Left ventricle myocardium inferior (tissue), 1 donor: ENCODE measurements around the gene ZBTB45. TPM values are rescaled to one million over a fixed set of nuclear protein-coding genes. Genes with fewer than 3 reads are reported as not detected.

Source experiments
- DNase-seq: peaks from one replicate; pipeline ENCODE4 v3.0.0-alpha.2; 2020
- H3K27ac ChIP-seq: fragments of 200-600 bp; replicated peaks from 2 replicates; pipeline ENCODE4 v1.8.0; 2021
- H3K27me3 ChIP-seq: fragments of 200-600 bp; 2 replicates; pipeline ENCODE4 v1.8.0; 2021; ENCODE audit warnings: low read depth
- H3K36me3 ChIP-seq: fragments of 200-600 bp; 2 replicates; pipeline ENCODE4 v1.8.0; 2021
- H3K4me1 ChIP-seq: fragments of 200-600 bp; 2 replicates; pipeline ENCODE4 v1.8.0; 2021
- H3K4me3 ChIP-seq: fragments of 200-600 bp; 2 replicates; pipeline ENCODE4 v1.8.0; 2021; ENCODE audit warnings: mild to moderate bottlenecking, moderate library complexity
- H3K9me3 ChIP-seq: fragments of 200-600 bp; replicated peaks from 2 replicates; pipeline ENCODE4 v1.8.0; 2021
- intact Hi-C: fragments of 100-400 bp; cut with micrococcal nuclease; formaldehyde crosslinking; loops from one replicate; pipeline ENCODE4 v1.11.0; 2022
- total RNA-seq: library from RNA; stranded (reverse); fragmentation: NEBNext Ultra II Directional; extraction: Animal tissue kit (Norgen Biotek cat#: 25700); gene quantifications from one replicate; pipeline ENCODE4 v1.2.1, GENCODE V29; 2021
- TF ChIP-seq, protein P1 (sequence below): fragments of 200-600 bp; IDR thresholded peaks from 2 replicates; pipeline ENCODE4 v1.8.0; 2021; ENCODE audit warnings: antibody characterized with exemption, mild to moderate bottlenecking, borderline replicate concordance
- donor health status: DM: no; HTN: yes; CAD: no; lungs with severe emphysema.

The ZBTB45 gene
- total RNA-seq, 1 donor from 2014 or later: 10.2 TPM

DNA sequence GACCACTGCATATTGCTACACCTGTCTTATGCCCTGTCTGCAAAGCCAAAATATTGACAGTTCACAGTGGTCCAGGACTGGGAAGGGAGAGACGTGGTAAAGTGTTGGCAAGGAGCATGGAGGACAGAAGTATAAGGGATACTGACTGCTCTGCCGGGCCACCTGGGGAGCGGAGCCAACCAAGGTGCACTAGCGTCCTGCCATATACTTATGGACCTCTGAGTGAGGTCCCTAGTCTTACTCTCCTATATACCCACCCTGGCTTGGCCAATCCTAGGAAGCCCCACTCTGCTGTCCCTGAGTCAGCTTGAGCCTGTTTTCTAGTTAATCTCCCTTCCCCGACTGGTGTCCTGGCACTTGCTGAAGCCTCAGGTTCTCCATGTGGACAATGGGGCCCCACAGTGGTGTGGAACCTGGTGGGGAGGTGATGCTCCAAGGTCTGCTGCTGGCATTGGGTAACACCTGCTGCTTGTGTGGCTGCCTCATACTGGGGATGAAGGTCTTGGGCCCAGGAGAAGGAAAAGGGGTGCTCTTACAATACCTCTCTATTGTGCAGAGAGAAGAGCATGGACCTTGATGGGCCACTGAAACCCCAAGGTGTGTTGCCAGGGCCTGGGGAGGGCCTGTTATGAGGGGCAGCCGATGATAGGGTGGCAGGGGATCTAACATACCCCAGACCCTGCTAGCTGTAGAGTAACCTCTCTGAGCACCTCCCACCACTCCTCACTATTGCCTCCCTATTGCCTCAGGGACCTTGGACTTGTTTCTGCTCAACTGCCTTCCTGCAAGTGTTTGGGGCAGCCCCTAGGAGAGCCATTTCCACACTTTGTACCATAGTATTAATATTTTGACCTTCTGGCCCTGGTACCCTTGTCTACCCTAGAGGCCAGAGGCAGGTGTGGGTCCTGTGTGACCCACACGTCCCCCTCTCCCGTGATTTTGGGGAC, 17.5 kb upstream of the ZBTB45 start:
- H3K4me1 ChIP-seq: peaks cover 8% of the 10 kb centered on the region
- intact Hi-C loops: no loop called here
- no peak overlapping the region for H3K27ac ChIP-seq
- H3K36me3 ChIP-seq: no peaks in the 10 kb centered on the region
- TF ChIP-seq, protein P1, sequence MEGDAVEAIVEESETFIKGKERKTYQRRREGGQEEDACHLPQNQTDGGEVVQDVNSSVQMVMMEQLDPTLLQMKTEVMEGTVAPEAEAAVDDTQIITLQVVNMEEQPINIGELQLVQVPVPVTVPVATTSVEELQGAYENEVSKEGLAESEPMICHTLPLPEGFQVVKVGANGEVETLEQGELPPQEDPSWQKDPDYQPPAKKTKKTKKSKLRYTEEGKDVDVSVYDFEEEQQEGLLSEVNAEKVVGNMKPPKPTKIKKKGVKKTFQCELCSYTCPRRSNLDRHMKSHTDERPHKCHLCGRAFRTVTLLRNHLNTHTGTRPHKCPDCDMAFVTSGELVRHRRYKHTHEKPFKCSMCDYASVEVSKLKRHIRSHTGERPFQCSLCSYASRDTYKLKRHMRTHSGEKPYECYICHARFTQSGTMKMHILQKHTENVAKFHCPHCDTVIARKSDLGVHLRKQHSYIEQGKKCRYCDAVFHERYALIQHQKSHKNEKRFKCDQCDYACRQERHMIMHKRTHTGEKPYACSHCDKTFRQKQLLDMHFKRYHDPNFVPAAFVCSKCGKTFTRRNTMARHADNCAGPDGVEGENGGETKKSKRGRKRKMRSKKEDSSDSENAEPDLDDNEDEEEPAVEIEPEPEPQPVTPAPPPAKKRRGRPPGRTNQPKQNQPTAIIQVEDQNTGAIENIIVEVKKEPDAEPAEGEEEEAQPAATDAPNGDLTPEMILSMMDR: no peak
- no peak for DNase-seq
- H3K9me3 ChIP-seq: no peaks in the 10 kb centered on the region
- H3K4me3 ChIP-seq: no peak overlapping the region
- H3K27me3 ChIP-seq: peaks cover 33% of the 10 kb centered on the region

DNA sequence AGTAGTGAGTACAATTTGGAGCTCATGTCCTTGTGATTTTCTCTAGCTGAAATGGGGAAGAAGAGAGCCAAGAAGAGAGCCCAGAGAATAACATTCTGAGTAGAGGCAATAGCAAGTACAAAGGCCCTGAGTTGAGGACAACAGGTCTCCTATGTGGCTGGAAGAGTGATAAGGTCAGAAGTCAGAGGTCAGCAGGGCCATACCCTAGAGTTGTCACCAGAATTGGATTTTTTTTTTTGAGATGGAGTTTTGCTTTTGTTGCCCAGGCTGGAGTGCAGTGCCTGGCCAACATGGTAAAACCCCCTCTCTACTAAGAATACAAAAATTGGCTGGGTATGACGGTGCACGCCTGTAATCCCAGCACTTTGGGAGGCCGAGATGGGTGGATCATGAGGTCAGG, 16.2 kb upstream of the ZBTB45 start:
- peaks cover 46% of the 10 kb centered on the region for H3K27me3 ChIP-seq
- no peak overlapping the region for H3K27ac ChIP-seq
- DNase-seq: no peak
- H3K4me3 ChIP-seq: no peak overlapping the region
- TF ChIP-seq, protein P1: no peak
- H3K9me3 ChIP-seq: no peaks in the 10 kb centered on the region
- intact Hi-C loops: no loop called here
- H3K36me3 ChIP-seq: no peaks in the 10 kb centered on the region
- peaks cover 8% of the 10 kb centered on the region for H3K4me1 ChIP-seq

DNA sequence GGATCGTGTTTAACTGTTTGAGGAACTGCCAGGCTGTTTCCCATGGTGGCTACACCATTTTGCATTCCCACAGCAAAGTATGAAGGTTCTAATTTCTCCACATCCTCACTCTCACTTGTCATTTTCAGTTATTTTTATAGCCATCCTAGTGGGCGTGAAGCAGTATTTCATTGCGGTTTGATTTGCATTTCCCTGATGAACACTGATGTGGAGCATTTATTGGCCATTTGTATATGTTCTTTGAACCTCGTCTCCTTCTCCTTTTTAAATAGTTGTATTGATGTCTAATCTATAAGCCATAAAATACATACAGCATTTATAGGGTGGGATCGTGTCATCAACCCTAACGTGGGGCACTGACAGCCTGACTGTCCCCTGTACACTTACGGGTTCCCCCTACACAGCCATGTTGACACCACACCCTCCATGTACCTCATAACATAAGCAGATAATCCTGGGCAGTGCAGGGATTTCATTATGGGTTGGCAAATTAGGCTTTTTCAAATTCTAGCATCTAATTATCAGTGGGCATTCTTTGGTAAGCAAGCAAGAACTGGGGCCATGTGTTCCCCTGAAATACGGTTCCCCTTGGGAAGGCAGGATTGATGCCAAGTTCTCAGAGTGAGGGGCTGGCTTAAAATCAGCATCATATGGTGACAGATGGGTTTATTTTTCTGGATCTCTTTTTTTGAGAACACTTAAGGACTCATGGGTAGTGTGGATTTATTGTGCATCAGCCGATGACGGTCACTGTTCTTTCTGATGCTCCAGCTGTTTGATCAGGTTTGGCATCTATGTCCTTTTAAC, 11.6 kb upstream of the ZBTB45 start:
- Histone ChIP-seq H3K27me3 (peaks cover 36% of the 10 kb centered on the region), H3K4me1 (no peaks in the 10 kb centered on the region), H3K27ac (no peak overlapping the region), H3K4me3 (no peak overlapping the region), H3K36me3 (no peaks in the 10 kb centered on the region), H3K9me3 (no peaks in the 10 kb centered on the region)
- no peak for DNase-seq
- TF ChIP-seq, protein P1: no peak
- intact Hi-C loops: no loop called here

DNA sequence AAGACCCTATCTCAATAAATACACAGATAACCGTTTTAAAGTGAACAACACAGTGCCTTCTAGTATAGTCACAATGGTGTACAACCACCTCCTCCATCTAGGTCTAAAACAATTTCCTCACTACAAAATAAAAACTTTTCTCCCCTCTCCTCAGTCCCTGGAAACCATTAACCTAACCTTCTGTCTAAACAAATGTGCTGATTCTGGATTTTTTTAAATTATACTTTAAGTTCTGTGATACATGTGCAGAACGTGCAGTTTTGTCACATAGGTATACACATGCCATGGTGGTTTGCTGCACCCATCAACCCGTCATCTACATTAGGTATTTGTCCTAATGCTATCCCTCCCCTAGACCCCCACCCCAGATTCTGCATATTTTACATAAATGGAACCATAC, 9.8 kb upstream of the ZBTB45 start:
- TF ChIP-seq, protein P1: no peak
- DNase-seq: no peak

DNA sequence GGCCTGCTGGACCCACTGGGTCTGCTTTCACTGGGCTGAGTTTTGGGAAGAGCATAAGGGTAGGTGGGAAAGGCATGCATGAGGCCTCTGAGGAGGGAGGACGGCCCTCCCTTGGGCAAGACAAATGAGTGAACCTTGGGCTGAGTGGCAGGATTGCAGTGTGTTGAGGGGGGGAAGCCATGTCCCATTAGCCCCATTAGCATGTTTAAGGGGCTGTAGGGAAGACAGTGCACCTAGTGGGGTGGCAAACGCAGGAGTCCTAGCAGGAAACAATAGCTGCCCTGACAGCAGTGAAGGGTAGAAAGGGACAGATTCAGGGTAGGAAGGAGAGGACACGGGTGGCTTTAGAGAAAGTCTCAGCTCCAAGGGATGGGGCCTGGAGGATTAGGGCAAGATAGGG, 3.1 kb upstream of the ZBTB45 start:
- TF ChIP-seq, protein P1: no peak

More for the DNA sequence above, 9.8 kb upstream of the ZBTB45 start:
- no peak overlapping the region for H3K4me3 ChIP-seq
- intact Hi-C loops: no loop called here
- no peak overlapping the region for H3K27ac ChIP-seq
- no peaks in the 10 kb centered on the region for H3K4me1 ChIP-seq
- H3K9me3 ChIP-seq: no peaks in the 10 kb centered on the region
- H3K36me3 ChIP-seq: no peaks in the 10 kb centered on the region
- H3K27me3 ChIP-seq: peaks cover 36% of the 10 kb centered on the region

More for the DNA sequence above, 3.1 kb upstream of the ZBTB45 start:
- Histone ChIP-seq H3K36me3 (no peaks in the 10 kb centered on the region), H3K4me1 (peaks cover 29% of the 10 kb centered on the region), H3K9me3 (no peaks in the 10 kb centered on the region), H3K27ac (no peak overlapping the region), H3K27me3 (no peaks in the 10 kb centered on the region), H3K4me3 (no peak overlapping the region)
- no peak for DNase-seq
- intact Hi-C loops: no loop called here
